GM19043 (cell line): ENCODE results near the gene MSL3B.

ENCODE experiments used
- ATAC-seq: cut with Tn5 transposase; IDR thresholded peaks from one replicate; pipeline ENCODE4 v1.9.1; 2021; ENCODE audit warnings: low read depth; ENCODE audit not compliant: unreplicated experiment

MSL3B gene

DNA sequence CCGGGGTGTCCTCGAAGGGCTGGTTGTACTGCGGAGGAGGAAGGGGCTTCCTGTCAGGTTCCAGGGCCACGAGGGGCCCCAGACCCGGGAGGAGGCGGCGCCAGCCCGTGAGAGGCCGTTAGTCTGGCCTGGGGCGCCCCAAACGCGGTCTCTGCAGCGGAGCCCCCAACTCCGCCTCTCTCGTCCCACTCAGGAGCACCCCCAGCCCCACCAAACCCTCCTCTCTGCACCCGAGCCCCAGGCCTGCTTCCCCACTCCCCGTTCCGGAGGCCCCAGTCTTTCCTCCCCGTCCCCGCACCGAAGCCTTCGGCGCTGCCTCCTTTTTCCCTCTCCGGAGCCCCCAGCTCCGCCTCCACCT, 14.3 kb downstream of the MSL3B start:
- no peak for ATAC-seq

DNA sequence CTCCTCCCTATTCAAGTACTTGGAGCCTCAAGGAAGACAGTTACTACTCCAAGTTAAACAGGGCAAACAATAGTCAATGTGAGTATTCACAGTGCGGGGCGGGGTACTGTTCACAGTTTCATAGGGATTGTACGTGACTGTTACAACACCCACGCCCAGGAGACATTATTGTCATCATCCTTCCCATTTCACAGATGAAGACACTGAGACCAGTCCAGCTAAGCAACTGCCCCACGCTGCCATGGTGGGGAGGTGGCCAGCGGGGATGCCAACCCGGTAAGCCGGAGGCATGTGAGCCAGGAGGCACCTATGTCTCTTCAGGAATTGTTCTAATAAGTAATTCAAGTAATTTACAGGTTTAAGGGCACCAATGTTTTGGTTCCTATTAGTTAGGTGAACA, 14.8 kb downstream of the MSL3B start:
- ATAC-seq: no peak

DNA sequence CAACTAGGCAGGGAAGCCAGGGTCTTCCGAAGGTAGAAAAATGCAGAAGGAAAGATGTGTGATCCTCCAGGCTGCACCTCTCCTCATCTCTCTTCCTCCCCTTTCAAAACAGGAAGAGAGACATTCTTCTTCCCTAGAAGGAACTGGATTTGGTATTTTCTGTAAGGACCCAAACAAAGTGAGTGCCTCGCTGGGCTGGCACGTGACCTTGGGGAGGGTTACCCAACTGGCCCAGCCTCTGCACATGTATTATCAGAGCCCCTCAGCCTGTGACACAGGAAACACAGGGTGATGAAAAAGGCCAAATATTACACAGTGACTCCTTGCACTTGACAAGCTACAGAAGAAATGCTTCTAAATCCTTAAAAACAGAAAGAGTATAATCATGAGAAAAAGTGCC, 16.1 kb downstream of the MSL3B start:
- ATAC-seq: no peak

DNA sequence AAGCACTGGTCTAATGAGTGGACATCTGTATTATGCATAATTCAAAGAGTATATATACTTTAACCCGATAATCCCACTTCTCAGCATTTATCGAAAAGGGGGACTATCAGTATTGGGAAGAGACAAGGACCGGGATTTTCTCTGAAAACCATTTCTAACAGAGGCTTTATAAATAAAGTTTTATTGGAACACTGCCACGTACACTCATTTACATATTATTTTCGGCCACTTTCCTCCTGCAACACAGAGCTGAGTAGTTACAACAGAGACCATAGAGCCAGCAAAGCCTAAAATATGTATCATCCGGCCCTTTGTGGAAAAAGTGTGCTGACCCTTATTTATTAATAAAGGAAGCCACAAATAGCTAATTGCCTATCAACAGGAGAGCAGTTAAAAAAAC, 17.0 kb downstream of the MSL3B start:
- no peak for ATAC-seq

DNA sequence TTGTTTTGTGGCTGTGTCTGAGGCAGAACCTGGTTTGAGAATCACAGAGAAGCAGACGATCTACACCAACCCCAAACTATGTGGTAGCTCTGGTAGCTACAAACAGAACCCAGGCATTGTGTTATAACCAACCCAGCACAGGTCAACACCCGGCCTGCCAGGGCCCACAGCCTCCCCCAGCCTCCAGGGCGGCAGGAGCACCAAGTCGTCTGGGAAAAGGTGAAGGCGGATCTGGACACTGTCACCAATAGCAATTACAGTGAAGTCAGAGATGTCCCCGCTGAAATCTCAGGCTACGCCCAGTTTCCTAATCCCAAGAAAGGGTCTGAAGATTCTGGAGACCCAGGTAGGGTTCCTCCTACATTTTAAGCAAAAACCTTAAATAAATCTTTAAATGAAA, 17.4 kb downstream of the MSL3B start:
- ATAC-seq: no peak

DNA sequence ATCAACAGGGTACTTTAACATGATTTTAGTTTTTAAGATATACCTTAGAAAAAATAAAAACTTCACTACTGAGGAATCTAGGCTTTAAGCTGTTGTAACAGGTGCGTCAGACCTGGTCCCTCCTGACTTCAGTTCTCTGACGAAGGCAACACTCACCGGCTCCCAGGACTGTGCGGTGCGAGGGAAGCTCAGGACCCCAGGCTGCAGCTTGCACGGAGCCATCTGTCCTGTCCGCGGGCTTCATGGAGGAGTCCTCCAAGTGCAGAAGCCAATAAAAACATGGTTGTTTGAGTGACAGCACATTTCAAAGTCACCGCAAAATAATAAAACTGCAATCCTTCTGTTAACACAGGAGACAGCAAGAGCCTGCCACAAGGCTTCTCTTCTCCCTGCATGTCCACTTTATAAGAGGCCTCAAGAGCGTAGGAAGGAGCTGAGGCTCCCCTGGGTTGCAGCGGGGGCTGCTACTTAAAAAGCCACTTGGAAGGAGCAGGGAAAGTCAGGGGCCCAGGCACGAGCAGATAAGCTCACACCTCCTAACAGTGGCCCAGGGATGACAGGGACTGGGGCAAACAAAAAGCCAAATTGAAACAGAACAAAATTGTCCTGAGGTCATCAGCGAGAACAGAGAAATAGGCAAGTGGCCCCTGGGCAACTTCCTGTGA, 18.4 kb downstream of the MSL3B start:
- no peak for ATAC-seq

DNA sequence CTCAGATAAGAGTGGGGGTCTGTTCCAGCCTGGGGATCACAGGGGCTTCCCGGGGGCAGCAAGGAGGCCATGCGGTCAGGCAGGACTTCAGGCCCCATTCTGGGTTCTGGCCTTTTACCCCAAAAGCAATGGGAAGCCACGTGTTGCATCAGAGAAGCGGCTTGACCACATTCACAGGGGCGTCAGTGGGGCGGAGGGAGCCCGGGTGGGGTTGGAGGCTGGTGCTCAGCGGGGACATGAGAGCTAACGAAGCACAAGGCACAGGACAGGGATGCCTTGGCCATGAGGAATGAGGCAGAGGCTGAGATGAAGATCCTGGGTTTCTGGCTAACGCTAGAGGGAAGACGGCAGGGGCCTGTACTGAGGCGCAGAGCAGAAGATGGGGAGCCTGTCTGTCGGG, 19.9 kb downstream of the MSL3B start:
- ATAC-seq: no peak

DNA sequence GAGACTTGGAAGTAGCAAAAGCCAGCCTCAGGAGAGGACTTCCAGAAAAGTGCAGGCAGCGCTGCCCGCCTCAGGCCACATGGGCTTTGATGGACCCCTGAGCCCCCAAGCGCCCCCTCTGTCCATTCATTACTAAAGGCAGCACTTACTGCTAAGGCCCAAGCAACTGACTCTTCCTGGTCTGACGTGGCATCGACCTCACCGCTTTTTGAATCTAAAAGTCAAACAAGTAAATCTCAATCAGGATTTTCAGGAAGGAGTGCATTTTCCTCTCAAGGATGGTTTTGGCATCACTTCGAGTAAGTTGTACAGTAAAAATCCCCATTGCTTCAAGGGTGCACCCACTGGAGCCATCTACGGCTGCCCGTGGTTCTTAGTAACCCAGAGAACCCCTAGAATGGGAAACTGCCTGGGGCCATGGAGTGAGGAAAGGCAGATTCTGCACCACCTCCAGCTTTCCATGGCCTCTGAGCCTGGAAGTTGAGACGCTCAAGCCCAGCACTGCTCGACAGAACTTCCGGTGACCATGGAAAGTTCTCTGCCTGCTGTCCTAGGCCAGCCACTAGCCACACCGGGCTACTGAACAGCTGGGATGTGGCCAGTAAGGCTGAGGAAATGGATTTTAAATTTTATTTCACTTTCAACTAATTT, 20.8 kb downstream of the MSL3B start:
- ATAC-seq: no peak

DNA sequence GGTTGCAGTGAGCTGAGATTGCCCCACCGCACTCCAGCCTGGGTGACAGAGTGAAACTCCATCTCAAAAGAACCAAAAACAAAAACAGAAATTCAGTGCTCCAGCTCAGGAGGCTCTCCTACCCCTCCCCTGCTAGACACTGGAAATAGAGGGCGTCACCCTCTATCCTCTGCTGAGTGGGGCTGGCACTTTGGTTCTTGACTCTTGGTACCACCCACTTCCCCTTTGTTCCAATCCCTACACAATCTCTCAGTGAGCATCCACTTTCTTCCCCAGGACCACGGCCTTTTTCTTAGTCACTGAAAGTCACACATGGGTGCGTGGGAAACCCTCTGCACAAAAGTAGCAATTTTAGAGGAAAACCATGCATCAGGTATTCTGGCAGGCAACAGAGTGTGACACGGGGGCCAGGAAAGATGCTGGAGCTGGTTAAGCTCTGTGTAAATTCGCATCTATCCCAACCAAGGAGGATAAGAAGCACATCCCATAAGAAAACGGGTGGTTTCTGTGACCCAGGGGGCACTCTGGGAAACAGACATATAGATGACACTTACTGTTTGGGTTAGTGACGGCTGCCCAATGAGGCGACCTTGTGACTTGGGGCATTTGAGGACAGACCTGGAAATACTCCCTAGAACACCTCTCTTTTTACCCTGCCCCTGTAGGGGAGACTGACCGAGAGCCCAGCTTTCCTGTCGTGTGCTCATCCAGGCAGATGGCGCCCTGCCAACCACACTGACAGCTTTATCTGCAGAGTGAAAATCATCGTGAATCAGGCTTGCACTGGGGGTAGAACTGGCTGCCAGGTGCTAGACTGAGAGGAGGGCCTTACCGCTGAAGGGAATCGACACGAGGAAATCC, 21.6 kb downstream of the MSL3B start:
- ATAC-seq: no peak

DNA sequence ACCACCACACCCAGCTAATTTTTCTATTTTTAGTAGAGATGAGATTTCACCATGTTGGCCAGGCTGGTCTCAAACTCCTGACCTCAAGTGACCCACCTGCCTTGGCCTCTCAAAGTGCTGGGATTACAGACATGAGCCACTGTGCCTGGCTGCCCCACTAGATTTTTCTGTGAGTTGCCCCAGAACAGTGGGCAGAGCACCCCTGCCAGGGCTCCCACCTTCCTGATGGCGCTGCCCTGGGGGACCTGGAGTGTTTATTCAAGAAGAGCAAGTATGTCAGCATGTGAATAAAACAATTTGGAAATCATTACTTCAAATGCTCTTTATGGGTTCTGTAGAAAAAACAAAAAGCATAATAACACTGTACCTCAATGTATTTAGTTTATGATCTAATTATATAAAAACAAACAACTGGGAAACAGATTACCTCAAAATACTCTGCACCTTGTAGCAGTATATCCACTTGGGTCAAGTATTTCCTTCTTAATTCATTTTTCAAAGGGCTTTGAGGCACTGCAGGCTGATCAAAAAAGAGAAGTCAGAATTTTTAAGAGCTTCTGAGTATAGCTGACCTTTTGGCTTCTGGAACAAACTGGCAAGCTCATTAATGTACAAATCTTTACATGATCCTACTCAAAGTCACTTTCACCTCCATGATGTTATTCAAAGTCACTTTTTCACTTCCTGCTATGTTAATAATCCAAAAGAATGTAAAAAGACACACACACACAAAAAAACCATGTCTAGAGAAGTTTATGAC, 22.7 kb downstream of the MSL3B start:
- no peak for ATAC-seq

DNA sequence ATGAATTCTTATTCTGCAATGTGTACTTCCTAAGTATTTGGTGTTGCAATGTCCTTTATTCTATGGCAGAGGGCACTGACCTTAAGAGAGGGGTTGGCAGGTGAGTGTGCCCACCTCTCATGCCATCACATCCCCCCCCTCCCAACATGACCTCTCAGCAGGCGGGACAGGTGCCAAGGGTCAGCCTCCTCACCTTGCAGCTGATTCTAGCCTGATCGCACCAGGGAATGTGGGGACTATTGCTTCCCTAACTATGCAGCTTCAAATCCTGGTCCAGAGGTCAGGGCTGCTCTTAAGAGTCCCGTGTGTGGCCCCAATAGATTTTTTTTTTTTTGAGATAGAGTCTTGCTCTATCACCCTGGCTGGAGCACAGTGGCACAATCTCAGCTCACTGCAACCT, 23.4 kb downstream of the MSL3B start:
- no peak for ATAC-seq

DNA sequence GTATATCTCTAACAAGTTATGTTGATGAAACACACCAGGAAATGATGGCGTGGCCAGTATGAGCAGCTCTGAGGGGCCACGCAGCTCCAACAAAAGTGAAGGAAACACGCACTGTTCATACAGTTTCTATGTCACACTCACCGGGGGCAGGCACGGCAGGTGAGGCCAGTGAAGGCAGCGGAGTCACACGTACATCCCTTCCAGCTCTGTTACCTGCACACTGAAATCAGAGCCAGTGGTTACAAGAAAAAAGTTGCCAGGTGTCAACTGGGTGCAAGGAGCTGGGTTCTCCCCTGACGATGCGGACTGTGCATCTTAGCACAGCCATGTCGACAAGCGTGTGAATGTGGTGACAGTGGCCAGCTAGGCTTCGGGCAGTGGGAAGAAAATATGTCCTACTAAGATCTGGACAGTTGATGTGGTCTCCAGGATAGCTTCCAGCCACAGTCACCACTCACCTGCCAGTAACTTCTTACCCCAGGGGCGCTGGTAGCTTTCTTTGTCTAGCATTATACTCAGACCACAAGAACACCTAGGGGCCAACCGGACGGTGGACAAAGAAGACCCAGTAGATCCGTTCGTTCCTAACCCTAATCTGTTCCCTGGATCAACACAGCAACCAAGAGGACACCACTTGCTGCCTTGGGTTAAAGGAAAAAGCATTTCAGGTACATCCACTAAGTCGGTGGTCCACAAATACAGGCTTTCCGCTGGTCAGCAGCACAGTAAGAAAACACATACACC, 23.9 kb downstream of the MSL3B start:
- no peak for ATAC-seq

DNA sequence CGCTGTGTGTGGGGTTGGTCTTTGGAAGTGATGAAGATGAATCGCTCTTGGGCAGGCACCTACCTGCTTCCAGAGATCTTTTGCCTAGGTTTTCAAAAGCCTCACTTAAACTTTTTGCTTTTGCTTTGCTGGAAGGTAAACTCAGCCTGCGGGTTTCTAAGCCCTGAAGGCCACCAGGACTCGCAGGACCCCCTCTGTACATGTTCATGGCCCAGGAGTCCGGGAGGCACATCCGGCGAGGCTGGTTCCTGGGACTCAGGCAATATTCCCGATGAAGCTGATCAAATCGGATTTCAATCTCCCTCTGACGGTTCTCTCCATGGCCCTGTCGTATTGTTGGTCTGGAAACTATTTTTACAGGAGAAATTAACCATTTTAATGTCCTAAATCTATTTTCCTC, 27.0 kb downstream of the MSL3B start:
- ATAC-seq: no peak

DNA sequence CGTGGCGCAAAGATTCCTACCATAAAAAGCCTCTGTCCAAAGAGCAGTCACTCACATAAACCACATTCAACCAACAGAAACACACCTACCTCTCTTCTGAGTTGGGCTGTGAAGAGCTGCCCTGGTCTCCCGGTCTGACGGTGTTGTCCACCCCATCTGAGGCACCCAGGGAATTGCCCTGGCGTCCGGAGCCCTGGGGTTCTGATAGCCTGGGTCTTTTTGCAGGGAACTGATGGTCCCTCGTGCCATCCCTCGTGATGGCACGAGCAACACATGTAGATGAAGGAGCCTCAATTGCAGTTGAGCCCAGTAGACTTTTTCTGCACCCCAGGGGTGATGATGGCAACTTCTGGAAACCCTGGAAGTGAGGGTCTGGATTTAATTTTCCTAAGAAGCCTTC, 27.7 kb downstream of the MSL3B start:
- ATAC-seq: no peak

DNA sequence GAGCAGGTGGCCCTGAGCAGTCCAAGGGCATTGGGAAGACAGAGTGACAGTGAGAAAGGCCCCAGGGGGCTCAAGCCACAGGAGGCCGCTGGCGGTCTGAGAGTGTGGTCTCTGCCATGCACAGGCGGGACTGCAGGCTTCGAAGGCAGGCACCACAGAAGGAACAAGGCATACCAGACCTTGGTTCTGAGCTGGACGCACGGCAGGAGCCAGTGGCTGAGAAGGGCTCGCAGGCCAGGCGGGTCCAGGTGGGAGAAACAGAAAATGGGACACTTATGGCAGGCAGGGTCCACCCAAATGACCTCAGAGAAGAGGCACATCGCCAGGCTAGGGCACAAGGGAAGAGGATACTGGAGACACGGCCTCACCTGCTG, 28.8 kb downstream of the MSL3B start:
- no peak for ATAC-seq

DNA sequence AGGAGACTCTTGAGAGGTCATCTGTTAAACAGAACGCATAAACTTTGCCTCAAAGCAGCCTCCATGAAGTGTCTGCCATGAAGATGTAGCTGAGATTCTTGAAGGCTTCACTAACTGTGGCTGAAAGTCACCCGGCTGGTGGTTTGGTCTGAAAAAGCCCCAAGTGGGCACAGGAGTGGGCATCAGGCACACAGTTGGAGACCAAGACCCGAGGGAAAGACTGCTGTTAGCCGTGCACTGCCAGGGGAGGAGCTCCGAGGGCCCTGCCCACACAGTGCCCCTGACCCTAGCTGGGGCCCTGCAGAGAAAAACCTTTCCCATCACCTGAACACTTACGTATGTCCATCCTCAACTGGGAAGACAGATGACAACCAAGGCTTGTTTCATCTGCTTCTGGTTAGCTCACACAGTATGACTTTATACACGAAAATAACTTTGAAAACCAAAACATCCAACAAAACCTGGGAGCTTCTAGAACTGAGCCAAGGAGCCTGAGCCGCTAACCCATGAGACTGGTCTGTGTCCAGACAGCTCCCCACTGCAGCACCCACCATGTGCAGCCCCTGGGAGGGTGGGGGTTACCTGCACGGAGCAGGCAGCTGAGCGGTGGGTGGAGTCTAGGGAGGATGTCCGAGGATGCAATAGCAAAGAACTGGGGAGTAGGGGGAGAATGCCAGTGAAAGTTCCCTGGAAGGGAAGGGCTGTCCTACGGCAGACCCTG, 29.3 kb downstream of the MSL3B start:
- no peak for ATAC-seq

DNA sequence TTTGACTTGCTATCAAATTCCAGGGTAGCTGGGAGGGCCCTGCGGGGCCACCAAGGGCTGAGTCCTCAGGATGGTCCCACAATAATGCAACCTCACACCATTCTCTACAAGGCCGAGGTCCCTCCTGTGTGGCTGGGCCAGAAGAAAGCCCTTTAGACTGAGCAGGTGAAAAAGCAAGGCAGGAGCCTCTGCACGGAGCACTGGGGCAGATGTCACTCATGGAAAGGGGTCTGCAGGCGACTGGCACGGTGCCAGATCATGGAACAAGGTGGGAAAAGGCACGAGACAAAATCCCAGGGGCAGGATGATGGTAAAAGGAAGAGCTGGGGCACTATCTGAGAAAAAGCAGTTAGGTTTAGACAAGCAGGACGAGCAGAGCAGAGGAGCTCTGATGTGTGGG, 29.9 kb downstream of the MSL3B start:
- no peak for ATAC-seq

DNA sequence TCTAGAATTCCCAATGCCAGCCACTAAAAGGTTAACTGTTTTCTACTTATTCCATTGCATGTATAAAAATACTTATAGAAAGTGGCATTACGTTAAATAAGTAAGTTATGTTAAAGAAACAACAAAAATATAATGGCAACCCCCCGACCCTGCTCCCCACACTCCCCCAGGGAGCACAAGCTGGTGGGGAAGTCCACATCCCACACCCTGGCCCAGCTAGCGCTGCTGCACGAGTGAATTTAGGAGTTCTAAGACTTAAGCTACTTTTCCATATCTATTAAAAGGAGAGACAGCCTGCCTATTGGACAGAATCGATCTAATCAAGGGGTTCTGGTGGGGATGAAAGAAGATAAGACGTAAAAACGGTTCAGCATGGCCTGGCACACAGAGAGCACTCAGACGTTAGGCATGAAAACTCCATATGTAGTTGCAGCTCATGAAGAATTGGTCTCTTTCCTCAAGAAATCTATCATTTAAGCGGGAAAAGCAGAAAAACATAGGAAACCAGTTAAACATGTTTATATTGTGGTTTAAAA, 30.4 kb downstream of the MSL3B start:
- ATAC-seq: no peak

DNA sequence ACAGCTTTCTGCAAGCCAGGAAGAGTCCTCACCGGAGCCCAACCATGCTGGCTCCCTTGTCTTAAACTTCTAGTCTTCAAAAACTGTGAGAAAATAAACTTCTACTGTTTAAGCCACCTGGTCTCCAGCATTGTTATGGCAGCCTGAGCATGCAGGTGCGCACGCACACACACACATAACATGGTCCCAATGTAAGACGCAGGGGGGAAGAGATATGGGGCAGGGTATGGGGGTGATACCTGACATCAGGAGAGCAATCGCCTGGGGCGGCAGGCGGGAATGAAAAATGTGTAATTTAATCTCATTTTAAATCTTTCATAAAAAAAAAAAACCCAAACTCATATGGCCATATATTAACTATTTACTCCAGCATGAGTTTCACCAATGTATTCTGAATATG, 31.8 kb downstream of the MSL3B start:
- ATAC-seq: no peak
